Measurements from ENCODE around the gene PTPRD.

PTPRD gene

DNA sequence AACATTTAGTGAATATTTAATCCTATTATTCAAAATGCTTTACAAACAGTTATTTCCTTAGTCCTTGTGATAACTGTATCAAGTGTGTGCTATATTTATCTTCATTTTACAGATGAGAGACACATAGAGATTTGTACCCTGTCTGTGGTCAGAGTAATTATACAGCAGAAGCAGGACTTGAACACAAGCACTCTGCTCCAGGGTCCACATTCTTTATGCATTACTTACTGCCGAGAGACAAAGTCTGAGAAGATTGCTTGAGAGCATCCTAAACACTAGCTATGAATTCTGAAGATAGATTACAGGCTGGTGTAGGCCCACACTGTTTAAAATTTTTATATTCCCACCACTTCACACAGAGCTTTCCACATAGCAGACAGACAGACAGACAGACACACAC is 1887.2 kb downstream of the PTPRD start:
- TF ChIP-seq, protein P1, sequence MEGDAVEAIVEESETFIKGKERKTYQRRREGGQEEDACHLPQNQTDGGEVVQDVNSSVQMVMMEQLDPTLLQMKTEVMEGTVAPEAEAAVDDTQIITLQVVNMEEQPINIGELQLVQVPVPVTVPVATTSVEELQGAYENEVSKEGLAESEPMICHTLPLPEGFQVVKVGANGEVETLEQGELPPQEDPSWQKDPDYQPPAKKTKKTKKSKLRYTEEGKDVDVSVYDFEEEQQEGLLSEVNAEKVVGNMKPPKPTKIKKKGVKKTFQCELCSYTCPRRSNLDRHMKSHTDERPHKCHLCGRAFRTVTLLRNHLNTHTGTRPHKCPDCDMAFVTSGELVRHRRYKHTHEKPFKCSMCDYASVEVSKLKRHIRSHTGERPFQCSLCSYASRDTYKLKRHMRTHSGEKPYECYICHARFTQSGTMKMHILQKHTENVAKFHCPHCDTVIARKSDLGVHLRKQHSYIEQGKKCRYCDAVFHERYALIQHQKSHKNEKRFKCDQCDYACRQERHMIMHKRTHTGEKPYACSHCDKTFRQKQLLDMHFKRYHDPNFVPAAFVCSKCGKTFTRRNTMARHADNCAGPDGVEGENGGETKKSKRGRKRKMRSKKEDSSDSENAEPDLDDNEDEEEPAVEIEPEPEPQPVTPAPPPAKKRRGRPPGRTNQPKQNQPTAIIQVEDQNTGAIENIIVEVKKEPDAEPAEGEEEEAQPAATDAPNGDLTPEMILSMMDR (IDR thresholded peaks at IDR 0.05; ENCODE audit: low read depth, low read length, missing control alignments): no peak
- no peak overlapping the region for H3K4me3 ChIP-seq (replicated peaks; ENCODE audit: low read depth, low read length)
- no peak for DNase-seq (ENCODE audit: extremely low read depth, low read depth)

DNA sequence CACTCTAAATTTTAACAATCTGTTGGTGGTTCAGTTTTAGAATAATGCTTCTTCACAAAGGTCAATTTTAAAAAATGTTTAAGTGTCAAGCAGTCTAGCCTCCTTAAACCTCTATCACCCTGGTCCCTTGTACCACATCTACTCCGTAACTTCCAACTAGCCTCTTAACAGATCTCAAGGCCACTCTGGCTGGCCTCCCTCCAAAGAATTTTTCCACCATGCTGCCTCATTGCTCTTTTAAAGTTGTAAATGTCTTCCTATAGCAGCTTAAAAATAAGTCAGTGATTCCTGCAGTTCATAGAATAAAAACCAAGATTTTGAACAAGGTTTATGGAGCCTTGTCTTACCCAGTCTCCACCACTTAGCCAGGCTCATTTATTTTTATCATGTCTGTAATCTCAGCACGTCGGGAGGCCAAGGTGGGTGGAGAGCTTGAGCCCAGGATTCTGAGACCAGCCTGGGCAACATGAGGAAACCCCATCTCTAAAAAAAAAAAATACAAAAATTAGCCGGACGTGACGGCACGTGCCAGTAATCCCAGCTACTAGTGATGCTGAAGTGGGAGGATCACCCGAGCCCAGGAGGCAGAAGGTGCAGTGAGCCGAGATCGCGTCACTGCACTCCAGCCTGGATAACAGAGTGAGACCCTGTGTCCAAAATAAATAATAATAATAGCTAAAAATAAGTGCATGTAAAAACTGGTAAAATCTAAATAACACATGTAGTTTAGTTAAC is 1888.4 kb downstream of the PTPRD start:
- TF ChIP-seq, protein P1 (IDR thresholded peaks at IDR 0.05; ENCODE audit: low read depth, low read length, missing control alignments): no peak
- no peak for DNase-seq (ENCODE audit: extremely low read depth, low read depth)
- no peak overlapping the region for H3K4me3 ChIP-seq (replicated peaks; ENCODE audit: low read depth, low read length)

DNA sequence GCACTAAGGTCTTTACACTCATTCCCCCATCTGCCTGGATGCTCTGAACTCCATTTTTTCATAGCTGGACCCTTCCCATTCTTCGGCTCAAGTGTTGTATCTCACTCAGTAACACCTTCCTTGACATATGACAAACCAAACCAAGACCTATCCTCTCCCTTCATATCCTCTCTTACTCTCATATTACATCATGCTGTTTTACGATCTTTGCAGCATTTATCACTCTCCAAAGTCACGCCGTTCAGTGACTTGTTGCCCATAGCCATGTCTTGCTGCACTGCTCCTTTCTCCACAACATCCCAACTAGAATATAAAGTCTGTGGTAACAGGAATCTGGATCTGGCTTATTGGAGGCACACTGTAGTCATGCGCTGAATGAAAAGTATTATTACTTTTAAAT is 1889.6 kb downstream of the PTPRD start:
- TF ChIP-seq, protein P1 (IDR thresholded peaks at IDR 0.05; ENCODE audit: low read depth, low read length, missing control alignments): no peak
- no peak for DNase-seq (ENCODE audit: extremely low read depth, low read depth)
- H3K4me3 ChIP-seq (replicated peaks; ENCODE audit: low read depth, low read length): no peak overlapping the region

DNA sequence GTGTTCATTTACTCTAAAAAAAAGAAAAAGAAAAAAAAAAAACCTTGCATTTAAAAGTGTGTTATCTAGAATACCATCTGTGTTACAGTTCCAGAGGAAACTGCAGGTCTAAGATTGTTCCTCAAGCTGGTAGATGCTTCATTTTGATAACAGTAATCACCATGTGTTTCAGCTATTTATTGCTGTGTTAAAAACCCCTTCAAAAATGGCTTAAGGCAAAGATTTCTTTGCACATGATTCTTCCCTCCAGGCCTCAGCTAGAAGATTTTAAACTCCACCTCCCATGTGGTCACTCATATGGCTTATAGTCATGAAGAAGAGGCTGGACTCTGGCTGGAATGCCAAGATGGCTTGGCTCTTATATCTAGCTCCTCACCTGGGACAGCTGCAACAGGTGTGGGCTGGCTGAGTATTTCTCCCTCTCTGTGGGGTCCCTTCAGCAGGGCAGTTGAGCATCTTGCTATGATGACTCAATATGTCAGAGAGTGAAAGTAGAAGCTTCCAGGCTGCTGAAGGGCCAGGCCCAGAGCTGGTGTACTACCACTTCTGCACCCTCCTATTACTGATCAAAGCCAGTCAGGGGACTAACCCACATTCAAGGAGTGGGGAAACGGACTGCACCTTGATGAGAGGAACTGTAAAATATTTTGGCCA is 1892.8 kb downstream of the PTPRD start:
- DNase-seq (ENCODE audit: extremely low read depth, low read depth): no peak
- TF ChIP-seq, protein P1 (IDR thresholded peaks at IDR 0.05; ENCODE audit: low read depth, low read length, missing control alignments): no peak
- H3K4me3 ChIP-seq (replicated peaks; ENCODE audit: low read depth, low read length): no peak overlapping the region

DNA sequence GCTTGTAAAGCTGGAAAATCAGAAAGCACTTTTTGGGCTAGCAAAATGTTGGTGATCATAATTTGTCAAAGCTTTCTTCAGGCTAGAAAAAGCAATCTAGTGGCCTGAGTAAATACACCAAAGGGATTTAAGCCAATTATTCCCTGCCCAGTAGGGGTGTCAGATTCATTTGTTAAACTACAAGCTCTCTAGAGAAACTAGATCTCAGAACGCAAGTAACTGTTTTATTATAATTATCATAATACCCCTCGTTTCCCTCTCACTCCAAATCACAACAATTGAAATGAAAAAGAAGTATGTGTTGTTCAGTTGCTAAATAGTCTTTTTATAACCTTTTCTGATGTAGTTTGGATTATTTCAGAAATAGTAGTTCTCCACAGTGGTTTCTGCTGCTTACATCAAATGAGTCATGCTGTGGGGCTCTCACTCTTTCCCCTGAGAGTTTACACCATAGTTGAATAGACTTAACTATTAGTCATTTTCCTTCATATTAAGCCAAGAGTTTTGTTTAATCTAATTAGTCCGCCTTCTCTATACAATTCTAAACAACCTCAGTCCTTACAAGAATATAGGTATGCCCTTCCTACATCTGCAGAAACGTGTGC is 1894.6 kb downstream of the PTPRD start:
- H3K4me3 ChIP-seq (replicated peaks; ENCODE audit: low read depth, low read length): no peak overlapping the region
- TF ChIP-seq, protein P1 (IDR thresholded peaks at IDR 0.05; ENCODE audit: low read depth, low read length, missing control alignments): no peak
- no peak for DNase-seq (ENCODE audit: extremely low read depth, low read depth)

DNA sequence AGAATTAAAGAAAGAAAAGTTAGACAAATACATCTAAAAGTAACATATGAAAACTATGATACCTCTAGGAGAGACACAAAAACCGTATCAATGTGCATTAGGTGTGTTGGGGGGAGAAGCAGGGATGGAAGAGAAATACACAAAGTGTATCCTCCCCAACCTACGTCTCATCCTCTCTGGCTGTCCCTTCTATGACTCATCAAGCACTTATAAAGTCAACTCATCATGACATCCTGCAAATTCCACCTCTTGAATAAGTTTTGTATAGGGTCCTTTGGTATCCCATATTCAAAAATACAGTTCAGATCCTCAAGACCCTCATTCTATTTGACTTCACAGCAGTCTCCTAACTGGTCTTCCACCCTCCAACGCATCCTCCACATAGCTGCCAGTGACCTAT is 1895.7 kb downstream of the PTPRD start:
- H3K4me3 ChIP-seq (replicated peaks; ENCODE audit: low read depth, low read length): no peak overlapping the region
- TF ChIP-seq, protein P1 (IDR thresholded peaks at IDR 0.05; ENCODE audit: low read depth, low read length, missing control alignments): no peak
- no peak for DNase-seq (ENCODE audit: extremely low read depth, low read depth)
